Suprapubic skin (tissue), 4 donors: ENCODE measurements around the gene FRAS1. TPM values are rescaled to one million over a fixed set of nuclear protein-coding genes. Genes with fewer than 3 reads are reported as not detected.
"Not testable (repeated sequence)": the region's sequence is repeated elsewhere in the genome, so short reads cannot be mapped to it uniquely, and the experiment has no call there.

Experiments
- DNase-seq, 2 donors: peaks; one replicate each; pipeline ENCODE4 v3.0.0-alpha.2; 2019; ENCODE audit warnings: low spot score in 2 of 2
- H3K27ac ChIP-seq: fragments of 200-600 bp; sonication (generic); one replicate; pipeline ENCODE4 v1.5.1; 2019
- H3K27me3 ChIP-seq: fragments of 200-600 bp; sonication (generic); one replicate; pipeline ENCODE4 v1.5.1; 2019
- H3K36me3 ChIP-seq: fragments of 200-600 bp; sonication (generic); one replicate; pipeline ENCODE4 v1.5.1; 2019
- H3K4me1 ChIP-seq: fragments of 200-600 bp; sonication (generic); one replicate; pipeline ENCODE4 v1.5.1; 2019
- H3K4me3 ChIP-seq: fragments of 200-600 bp; sonication (generic); one replicate; pipeline ENCODE4 v1.5.1; 2019; ENCODE audit warnings: mild to moderate bottlenecking
- H3K9me3 ChIP-seq: fragments of 200-600 bp; sonication (generic); one replicate; pipeline ENCODE4 v1.5.1; 2019
- EP300 ChIP-seq: sonication (generic); formaldehyde crosslinking; IDR thresholded peaks from one replicate; pipeline ENCODE4 v1.6.1; 2017; ENCODE audit warnings: antibody characterized with exemption
- POLR2A ChIP-seq, 2 donors: fragments of 450-650 bp; IDR thresholded peaks; one replicate each; pipeline ENCODE4 v1.6.1; 2017; ENCODE audit warnings: antibody characterized with exemption in 2 of 2, mild to moderate bottlenecking in 2 of 2, moderate library complexity in 2 of 2
- POLR2AphosphoS5 ChIP-seq, 3 donors: sonication (generic); formaldehyde crosslinking; IDR thresholded peaks; one replicate each; pipeline ENCODE4 v1.6.1; 2017; ENCODE audit warnings: antibody characterized with exemption in 3 of 3
- WGBS: methylation state at CpG from one replicate; pipeline ENCODE4 v1.1.5; 2018; 5-methylcytosine and 5-hydroxymethylcytosine counted together
- total RNA-seq, 4 donors: library from RNA; depleted of rRNA; stranded (reverse); fragments of >200 nt; gene quantifications; one replicate each; pipeline ENCODE4 v1.1.0, GENCODE V29; 2016
- TF ChIP-seq, protein P1 (sequence below), 2 donors: fragments of 200-600 bp in 1 of 2; fragments of 450-650 bp in 1 of 2; sonication (generic) in 1 of 2; IDR thresholded peaks; one replicate each; pipeline ENCODE4 v1.5.1; 2016 to 2019; ENCODE audit warnings: antibody characterized with exemption in 2 of 2, mild to moderate bottlenecking in 1 of 2, moderate library complexity in 1 of 2

FRAS1 gene
- total RNA-seq, 4 donors from 2014 or later = 1.4 to 24.9 (median 3.8) TPM

DNA sequence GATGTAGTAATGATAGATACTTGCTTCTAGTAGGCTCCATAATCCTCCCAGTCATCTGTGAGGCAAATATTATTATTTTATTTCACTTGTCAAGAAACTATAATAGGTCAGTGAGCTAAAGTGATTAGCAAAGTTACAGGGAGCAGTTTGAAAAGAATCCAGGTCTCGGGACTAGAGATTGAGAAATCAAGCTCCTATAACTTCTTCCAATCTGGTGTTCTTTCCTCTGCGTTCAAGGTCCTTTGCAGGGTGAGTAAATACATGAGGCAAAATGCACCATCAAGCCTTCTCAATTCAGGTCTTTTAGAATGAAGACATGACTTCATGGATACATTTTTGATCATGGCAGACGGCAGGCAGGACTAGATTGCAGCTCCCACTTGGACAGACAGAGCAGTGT lies 150.4 kb downstream of the FRAS1 start:
- Histone ChIP-seq H3K9me3 (no peaks in the 10 kb centered on the region), H3K4me3 (no peak overlapping the region), H3K36me3 (no peaks in the 10 kb centered on the region), H3K4me1 (no peaks in the 10 kb centered on the region), H3K27ac (no peak overlapping the region), H3K27me3 (no peaks in the 10 kb centered on the region)
- 84% methylated on average over 3 of the region's 3 CpGs for WGBS
- TF ChIP-seq, protein P1, sequence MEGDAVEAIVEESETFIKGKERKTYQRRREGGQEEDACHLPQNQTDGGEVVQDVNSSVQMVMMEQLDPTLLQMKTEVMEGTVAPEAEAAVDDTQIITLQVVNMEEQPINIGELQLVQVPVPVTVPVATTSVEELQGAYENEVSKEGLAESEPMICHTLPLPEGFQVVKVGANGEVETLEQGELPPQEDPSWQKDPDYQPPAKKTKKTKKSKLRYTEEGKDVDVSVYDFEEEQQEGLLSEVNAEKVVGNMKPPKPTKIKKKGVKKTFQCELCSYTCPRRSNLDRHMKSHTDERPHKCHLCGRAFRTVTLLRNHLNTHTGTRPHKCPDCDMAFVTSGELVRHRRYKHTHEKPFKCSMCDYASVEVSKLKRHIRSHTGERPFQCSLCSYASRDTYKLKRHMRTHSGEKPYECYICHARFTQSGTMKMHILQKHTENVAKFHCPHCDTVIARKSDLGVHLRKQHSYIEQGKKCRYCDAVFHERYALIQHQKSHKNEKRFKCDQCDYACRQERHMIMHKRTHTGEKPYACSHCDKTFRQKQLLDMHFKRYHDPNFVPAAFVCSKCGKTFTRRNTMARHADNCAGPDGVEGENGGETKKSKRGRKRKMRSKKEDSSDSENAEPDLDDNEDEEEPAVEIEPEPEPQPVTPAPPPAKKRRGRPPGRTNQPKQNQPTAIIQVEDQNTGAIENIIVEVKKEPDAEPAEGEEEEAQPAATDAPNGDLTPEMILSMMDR (IDR thresholded peaks at IDR 0.05) = no peak
- TF ChIP-seq POLR2AphosphoS5 (IDR thresholded peaks at IDR 0.05) = no peak
- DNase-seq = no peak

GRCh38 chr4:78207951-78208350 lies 150.8 kb downstream of the FRAS1 start:
- 52% methylated on average over 6 of the region's 6 CpGs for WGBS
- no peak overlapping the region for H3K27ac ChIP-seq
- no peaks in the 10 kb centered on the region for H3K4me1 ChIP-seq
- TF ChIP-seq POLR2A (IDR thresholded peaks at IDR 0.05) (no peak), EP300 (no peak), POLR2AphosphoS5 (IDR thresholded peaks at IDR 0.05) (no peak)
- TF ChIP-seq, protein P1 (IDR thresholded peaks at IDR 0.05) = no peak
- H3K4me3 ChIP-seq = no peak overlapping the region
- no peak for DNase-seq
- H3K27me3 ChIP-seq = no peaks in the 10 kb centered on the region
- no peaks in the 10 kb centered on the region for H3K9me3 ChIP-seq
- no peaks in the 10 kb centered on the region for H3K36me3 ChIP-seq

- H3K36me3 ChIP-seq, H3K27me3 ChIP-seq, H3K27ac ChIP-seq, H3K4me3 ChIP-seq, H3K4me1 ChIP-seq, H3K9me3 ChIP-seq, DNase-seq: not testable (repeated sequence)
- WGBS = 88% methylated on average over 4 of the region's 4 CpGs
Observed at GRCh38 chr4:78208896-78209295, 151.8 kb downstream of the FRAS1 start.

DNA sequence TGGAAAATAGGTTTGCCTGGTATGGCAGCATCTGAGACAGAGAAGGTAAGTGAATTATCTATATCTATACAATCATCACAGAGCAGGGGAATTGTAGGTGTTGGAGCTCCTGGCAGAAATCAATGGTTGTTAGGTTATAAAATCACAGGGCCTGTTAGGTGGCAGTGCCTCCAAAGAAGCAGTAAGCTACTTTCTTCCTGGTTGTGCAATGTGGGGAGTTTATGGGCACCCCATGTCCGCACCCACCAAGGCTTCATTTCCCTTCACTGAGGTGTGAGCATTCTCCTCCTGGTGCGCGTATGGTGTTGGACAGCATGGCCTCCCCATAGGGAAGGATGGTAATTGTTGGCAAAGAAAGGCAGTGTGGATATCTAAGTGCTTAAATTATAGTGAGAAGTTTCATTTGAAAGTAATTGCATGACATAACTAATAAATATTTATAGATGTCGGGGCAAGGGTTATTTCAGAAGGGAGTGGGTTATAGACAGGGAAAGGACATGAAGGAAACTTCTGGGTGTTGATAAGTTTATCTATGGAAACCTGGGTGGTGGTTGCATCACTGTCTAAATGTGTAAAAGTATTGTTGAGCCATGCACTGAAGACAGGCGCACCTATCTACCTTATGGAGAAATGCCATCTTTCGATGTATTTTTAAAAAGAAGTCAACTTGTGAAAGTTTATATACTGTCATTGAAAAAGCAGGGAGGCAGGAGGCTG lies 153.7 kb downstream of the FRAS1 start:
- Histone ChIP-seq H3K27ac (no peak overlapping the region), H3K27me3 (no peaks in the 10 kb centered on the region), H3K9me3 (no peaks in the 10 kb centered on the region), H3K4me3 (no peak overlapping the region), H3K36me3 (no peaks in the 10 kb centered on the region), H3K4me1 (peaks cover 5% of the 10 kb centered on the region)
- TF ChIP-seq EP300 (no peak), POLR2AphosphoS5 (IDR thresholded peaks at IDR 0.05) (no peak), POLR2A (IDR thresholded peaks at IDR 0.05) (no peak)
- TF ChIP-seq, protein P1 (IDR thresholded peaks at IDR 0.05) = no peak
- 94% methylated on average over 6 of the region's 6 CpGs for WGBS
- DNase-seq = no peak

DNA sequence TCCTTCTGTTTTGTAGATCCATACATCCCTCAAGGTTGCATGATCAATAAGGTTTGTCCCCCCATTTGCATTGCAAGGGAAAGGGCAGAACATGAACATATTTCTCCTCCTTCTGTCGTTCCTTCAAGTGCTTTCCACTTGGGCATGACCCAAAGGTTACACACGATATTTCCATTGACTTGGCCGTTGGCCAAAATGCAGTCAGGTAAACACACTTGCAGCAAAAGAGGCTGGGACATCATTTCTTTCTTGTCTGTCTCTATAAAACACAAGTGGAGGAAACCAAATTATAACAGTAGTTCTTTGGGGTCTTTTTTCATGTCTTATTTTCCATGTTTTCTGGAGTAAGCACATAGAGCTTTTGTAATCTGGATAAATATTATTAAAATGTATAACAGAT lies 156.1 kb downstream of the FRAS1 start:
- Histone ChIP-seq H3K4me1 (peaks cover 5% of the 10 kb centered on the region), H3K27ac (no peak overlapping the region), H3K9me3 (no peaks in the 10 kb centered on the region), H3K4me3 (no peak overlapping the region), H3K27me3 (no peaks in the 10 kb centered on the region), H3K36me3 (no peaks in the 10 kb centered on the region)
- no peak for DNase-seq
- WGBS = 43% methylated on average over 3 of the region's 3 CpGs
- TF ChIP-seq, protein P1 (IDR thresholded peaks at IDR 0.05) = no peak
- TF ChIP-seq EP300 (no peak), POLR2A (IDR thresholded peaks at IDR 0.05) (no peak), POLR2AphosphoS5 (IDR thresholded peaks at IDR 0.05) (no peak)

- no peak for DNase-seq
- Histone ChIP-seq H3K36me3 (no peaks in the 10 kb centered on the region), H3K4me1 (peaks cover 5% of the 10 kb centered on the region), H3K27me3 (no peaks in the 10 kb centered on the region), H3K27ac (no peak overlapping the region), H3K9me3 (no peaks in the 10 kb centered on the region), H3K4me3 (no peak overlapping the region)
- TF ChIP-seq, protein P1 (IDR thresholded peaks at IDR 0.05) = no peak
- TF ChIP-seq EP300 = no peak
- TF ChIP-seq POLR2AphosphoS5 (IDR thresholded peaks at IDR 0.05) = no peak
- no peak for TF ChIP-seq POLR2A (IDR thresholded peaks at IDR 0.05)
Observed at GRCh38 chr4:78214078-78214477, 157.0 kb downstream of the FRAS1 start.
